Kasumi-1 (cell line): ENCODE measurements around the gene NEUROD2.

Experiments
- DNase-seq, 2 experiments: peaks; one replicate each; lab custom pipeline; 2025; lab: John Stamatoyannopoulos, UW

The NEUROD2 gene

DNA sequence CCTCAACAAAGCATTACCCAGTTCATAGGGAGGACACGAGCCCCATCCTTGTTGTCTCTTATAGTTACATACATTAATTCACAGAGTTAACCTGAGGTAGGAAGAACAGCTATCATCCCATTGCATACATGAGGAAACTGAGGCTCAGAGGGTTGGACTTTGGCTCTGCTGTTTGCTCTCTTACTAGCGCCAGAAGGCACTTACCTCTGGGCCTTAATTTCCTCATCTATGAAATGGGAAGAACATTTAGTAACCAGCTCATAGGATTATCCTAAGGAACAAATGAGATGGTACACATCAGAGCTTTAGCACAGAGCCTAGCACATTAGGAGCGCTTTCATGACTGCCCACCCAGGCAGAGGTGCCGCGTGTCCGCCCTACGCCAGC is 27.6 kb downstream of the NEUROD2 start:
- DNase-seq, result no peak

DNA sequence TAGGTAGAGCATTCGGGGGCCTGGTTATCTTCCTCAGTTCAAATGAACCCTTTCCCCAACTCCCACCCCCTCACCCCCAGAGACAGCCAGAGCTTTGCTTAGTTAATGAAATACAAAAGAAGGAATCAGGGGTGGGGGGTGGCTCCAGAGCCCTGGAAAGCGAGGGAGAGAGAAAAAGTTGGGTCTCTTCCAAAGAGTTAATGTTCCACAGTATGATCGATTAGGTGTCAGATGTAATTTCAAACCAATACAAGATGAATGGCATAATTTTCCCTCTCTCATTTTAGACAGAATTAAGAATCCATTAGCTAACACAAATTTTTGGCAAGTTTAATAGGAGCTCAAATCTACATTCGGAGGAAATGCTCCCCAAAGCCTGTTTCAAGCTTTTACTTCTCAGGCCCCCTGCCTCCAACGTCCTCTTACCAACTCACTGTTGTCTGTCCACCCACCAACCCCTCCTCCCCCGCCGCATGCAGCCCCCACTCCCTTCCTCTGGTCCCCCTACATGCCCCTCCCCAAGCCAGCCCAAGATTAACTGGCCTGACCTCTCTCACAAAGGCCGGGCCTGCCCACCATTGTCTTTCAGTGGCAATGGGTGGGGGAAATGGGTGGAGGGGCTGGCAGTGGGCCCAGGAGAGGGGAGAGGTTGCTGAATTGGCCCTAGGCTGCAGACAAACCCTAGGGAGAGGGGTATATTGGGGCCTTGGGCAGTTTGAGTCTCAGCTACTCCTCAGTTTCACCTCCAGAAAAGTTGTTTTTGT is 28.2 kb downstream of the NEUROD2 start:
- DNase-seq, result no peak

DNA sequence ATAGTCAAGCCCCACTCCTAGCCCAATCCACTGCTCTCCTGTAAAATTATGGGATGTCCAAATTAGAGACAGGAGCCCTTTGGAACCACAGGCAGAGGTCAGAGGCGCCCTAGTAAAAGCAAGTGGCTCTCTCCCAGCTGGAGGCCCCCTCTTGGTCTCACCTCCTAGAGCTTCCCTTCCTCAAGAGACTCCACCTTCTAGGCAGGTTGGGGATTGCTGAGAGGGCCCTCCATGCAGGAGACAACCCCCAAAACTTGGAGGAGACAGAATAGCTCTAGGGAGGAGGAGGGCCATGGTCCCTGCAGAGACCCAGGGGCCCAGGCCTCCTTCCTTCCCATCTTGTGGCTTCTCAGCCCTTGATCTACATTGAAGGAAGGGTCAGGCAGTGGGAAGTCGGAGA is 29.4 kb downstream of the NEUROD2 start:
- DNase-seq, result no peak

DNA sequence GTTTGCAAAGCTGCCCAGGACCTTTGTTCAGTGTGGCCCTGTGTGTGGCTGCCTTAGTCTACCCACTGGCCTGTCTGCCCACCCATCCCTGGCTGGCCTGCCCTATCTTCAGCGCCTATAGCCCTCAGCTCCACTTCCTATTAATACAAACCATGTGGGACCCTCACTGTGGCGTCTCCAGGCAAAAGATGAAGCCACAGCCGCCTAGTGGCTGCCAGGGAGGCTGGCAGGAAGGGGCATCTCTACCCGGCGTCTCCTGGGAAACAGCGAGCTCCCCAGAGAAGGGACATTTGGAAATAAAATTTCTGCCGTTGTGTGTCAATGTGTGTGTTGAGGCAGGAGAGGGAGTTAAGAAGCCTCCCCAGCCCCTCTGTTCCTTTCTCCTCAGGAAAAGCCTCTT is 31.5 kb downstream of the NEUROD2 start:
- peak; percentile 48 to 57 for DNase-seq

DNA sequence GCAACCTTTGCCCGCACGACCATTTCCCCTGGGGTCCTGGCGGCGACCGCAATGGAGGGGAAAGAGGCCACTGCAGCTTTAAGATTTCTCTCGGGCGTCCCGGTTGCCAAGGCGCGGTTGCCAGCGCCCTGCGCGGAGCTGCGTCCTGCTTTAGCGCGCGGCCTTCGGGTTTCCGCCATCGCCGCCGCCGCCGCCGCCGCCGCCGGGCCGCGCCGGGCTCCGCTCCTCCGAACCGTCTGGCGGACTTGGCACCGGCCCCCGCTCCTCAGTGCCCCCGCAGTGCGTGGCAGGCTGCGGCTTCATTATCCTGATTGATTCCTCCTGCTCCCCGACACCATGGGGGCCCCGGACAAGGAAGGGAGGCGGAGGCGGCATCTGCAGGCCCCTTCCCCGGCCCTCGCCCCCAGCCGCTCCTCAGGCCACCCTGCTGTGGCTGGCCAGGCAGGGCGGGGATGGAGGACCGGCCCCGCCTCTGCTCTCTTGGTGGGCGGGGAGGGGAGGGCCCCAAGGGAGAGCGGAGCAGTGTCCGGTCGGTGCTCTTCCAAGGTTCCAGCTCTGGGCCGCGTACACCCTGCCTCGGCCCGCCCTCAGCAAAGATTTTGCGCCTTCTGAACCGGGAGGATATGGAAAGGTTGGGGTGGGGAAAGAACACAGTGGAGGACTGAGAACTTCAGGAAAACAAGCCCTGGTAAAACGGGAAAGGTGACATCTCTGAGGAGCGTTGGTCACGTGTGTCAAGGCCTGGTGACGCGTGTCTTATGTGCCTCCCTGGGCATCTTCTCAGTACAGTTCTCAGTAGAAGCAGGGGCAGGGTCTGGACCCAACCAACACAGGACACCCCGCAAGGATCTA is 34.0 kb downstream of the NEUROD2 start:
- peak; percentile 27 to 32 for DNase-seq

DNA sequence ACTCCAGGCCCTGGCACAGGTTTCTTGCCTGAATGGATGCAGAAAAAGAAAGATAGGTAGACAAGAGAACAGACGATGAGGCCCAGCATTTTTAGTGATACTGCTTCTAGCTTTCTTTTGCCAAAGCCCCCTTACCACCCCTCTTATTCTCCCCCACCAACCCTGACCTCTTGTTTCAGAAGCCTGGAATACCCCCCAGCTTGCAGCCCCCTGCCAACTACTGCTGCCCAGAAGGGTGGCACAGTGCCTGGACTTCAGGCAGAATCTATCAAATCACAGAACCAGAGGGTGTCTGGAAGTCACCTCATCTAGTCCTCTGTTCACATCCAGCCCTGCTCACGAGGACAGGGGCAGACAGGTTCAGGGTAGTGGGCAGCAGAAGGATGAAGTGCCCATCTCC is 35.6 kb downstream of the NEUROD2 start:
- DNase-seq, result no peak

DNA sequence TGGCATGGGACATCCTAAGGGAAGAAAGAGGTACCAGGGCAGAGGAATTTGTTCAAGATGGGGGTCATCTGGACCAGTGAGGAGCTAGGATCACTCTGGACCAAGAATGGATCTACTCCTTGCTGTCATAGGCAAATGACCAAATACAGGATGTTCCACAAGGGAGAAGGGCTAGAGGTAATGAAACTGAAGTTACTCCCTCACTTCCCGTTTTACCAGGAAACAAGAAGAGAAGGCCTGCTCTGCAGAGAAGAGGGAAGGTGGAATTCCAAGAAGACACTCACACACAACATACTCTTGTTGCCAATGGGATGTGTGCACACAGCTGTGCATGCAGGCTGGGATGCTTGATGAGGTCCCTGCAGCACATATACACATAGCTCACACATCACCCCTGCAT is 38.6 kb downstream of the NEUROD2 start:
- peak in 1 of 2 experiments; percentile 4 for DNase-seq

DNA sequence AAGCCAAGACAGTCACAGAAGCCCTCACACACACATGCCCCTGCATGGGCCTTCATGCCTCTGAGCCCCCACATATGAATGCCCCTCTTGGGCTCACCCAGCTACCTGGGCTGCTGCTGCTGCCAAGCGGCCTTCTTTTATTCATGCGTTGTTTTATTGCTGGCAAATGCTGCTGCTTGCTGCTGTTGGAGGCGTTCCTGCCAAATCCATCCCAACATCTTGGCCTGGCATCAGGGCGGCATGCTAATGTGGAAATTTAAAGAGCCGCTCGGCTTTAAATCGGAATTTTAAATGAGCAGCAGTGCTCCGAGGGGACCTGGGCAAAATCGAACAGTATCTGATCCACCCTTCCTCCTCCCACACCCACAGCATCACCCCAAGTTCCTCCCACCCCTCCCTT is 39.0 kb downstream of the NEUROD2 start:
- DNase-seq, result no peak

DNA sequence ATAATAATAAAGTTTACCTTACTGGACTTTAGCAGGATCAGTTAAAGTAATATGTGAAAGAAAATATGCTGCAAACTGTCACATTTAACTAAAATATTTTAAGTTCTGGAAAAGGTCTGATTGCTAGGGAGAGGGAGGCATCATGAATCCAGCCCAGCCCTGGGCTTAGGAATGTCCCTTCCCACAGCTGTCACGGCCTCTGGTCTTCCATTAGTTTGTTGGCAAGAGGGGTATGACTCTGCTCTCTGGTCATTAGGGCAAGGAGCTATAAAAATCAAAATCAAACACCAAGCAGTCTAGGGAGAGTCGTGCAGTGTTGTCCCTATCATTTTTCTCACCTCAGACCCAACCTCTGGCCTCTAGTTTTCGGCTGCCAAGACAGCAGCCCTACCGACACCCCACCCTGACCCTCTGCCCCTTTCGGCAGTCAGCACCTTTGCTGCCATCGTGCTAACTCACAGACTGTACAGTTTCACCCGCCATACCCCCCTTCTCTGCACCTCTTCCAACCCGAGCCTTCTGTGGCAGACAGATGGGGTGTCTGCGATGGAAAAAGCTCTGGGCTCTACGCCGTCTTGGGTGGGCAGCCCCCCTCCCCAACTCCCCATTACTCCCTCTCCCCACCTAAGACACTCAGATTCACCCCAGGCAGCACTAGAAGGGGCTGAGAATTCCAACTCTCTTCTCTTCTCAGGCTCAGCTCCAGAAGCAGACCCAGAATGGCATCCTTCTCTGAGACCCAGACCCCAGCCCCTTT is 41.4 kb downstream of the NEUROD2 start:
- DNase-seq, result no peak

DNA sequence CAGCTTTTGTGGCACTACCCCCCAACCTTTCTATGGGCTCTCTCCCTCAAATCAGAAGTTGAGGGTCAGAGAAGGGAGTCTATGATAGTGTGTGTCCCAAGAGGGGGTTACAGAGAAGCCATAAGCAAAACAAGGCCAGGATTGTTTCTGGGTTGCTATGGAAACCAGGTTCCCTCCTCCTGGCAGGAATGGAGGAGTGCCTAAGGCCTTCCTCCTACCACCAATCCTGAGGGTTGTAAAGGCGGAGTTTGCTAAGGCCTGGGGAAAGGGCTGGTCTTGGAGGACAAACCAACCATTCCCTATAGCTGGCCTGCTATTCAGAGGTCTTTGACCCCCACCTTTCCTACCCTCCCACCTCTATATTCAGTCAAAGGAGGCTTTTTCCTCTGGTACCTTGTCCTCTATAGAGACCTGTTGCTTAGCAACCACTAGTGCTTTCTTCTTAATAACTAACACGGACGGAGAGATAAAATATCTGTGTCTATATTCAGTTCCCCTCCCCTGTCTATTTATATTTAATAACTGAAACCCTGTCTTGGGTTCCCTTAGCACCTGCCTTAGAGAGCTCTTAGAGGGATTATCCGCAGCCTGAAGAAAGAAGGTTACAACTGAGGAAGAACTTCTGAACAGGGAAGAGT is 43.4 kb downstream of the NEUROD2 start:
- DNase-seq, result no peak

DNA sequence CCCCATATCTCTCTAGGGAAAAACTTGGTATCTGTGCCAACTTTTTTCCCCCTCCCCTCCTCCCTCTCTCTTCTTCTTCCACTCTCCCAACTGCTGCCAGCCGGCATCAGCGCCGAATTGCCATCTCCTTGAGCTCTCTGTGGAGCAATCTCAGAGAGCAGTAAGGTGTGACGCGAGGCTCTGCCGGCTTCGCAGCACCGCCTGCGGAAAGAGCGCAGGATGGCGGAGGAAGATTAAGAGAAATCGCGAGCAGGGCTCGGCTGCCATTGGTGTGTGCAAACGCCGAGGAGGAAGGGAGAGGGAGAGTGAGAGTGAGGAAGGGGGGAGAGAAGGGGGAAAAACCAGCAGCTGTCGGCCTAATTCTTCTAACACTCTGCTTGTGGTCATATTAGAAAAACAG is 44.2 kb downstream of the NEUROD2 start:
- DNase-seq, result no peak

DNA sequence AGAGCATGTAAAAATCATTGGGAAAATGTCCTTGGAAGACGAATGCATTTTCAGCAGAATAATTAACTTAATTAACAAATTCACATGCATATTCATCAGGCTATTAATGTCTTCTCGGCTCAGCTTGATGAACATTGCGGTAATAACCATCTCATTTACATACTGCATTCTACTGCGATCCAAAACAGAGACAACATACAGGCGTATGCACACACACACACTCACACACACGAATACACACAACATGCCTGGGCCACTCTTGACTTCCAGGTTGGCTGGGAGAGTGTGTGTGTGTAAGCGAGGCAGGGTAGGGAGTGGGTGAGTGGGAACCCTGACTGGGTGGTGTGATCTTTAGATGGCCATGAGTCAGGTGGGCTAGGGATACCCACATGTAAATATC is 44.7 kb downstream of the NEUROD2 start:
- no peak for DNase-seq

DNA sequence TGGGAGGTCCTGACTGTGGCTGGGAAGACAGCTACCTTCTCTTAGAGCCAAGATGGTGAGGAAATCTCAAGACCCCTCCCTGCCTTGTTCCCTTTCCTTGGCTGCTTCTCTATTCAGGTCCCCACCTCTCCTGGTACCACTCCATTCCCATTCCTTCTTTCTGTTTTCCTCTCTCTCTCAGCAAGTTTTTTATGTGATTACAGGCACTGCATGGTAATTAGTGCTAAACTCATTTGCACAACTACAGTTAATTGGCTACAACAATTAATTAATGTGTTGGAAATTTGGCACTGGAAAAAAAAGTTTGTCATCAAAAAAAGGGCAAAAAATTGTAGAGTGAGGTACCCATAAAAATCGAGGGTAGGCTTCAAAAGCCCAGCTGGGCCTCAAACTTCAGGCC is 45.3 kb downstream of the NEUROD2 start:
- no peak for DNase-seq

DNA sequence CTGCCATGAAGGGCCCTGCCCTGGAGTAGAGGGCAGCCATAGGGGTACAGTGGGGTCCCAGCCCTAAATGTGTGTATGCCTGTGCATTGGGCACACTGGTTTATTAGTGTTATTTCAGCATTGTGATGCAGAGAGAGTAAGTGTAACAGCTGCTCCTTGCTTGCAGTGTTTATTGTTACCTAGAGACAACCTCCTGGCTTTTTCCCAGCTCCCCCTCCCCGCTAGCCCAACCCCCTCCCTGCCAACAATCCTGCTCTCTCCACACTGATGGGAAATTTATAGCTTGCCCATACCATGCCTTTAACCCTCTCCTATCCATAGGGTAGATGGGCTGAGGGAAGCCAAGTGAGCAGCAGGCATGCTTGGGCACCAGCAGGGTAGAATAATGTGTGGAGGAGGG is 51.3 kb downstream of the NEUROD2 start:
- DNase-seq, result no peak

DNA sequence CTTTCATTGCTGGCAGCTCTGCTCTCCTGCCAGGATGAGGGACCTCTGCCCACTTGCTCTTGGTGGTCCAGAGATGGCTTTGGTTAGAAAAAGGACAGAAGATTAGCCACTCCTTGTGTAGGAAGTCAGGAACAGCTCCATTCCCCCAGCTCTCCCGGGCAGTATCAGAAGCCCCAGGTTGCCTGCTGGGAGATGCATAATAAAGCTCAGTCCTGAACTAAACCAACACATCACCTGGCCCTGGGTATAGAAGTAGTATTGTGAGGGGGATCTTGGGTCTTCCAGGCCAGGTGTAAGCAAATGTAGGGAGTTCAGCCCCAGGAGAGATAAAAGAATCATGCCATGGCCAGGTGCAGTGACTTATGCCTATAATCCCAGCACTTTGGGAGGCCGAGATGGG is 52.4 kb downstream of the NEUROD2 start:
- no peak for DNase-seq
